ENCODE measurements around the gene ANKRD29.

DNA sequence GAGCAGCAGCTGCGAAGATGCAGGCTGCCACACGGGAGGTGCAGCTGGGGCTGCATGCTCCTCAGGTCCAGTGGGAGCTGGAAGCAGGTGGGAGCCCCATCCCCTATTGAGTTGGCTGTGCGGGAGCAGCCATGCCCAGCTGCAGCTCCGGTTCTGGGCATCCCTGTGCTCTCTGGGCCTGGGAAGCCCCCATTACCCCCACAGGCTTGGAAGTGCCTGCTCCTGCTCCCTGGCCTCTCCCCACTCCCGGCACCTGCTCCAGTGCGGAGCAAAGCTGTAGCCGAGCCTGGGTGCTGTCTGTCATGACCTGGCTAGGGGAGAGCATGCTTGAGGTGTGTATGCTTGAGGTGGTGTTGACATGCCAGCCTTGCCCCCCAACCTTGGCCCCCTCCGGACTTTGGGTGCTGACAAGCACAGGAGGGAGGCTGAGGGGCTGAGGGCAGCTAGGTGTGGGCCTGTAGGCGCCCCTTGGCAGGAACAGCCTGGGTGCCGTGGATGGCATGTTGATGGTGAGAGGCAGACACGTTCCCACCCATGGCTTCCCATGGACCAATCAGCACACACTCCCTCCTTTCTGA is 21.5 kb downstream of the ANKRD29 start:
- TF ChIP-seq, protein P1, sequence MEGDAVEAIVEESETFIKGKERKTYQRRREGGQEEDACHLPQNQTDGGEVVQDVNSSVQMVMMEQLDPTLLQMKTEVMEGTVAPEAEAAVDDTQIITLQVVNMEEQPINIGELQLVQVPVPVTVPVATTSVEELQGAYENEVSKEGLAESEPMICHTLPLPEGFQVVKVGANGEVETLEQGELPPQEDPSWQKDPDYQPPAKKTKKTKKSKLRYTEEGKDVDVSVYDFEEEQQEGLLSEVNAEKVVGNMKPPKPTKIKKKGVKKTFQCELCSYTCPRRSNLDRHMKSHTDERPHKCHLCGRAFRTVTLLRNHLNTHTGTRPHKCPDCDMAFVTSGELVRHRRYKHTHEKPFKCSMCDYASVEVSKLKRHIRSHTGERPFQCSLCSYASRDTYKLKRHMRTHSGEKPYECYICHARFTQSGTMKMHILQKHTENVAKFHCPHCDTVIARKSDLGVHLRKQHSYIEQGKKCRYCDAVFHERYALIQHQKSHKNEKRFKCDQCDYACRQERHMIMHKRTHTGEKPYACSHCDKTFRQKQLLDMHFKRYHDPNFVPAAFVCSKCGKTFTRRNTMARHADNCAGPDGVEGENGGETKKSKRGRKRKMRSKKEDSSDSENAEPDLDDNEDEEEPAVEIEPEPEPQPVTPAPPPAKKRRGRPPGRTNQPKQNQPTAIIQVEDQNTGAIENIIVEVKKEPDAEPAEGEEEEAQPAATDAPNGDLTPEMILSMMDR (conservative IDR thresholded peaks at IDR 0.05; ENCODE audit: low read length), result no peak
- no peak for TF ChIP-seq EZH2phosphoT487 (IDR thresholded peaks at IDR 0.05; ENCODE audit: borderline replicate concordance, low read depth, low read length)

Measured in OCI-LY7 (cell line).